RPMI8226 (cell line): ENCODE measurements around the gene HRH2.
"Not testable (repeated sequence)": the region's sequence is repeated elsewhere in the genome, so short reads cannot be mapped to it uniquely, and the experiment has no call there.

Experiments used
- DNase-seq: peaks from one replicate; pipeline ENCODE4 v3.0.0-alpha.2; 2015

Gene HRH2

GRCh38 chr5:175746851-175747250, 89.0 kb downstream of the HRH2 start:
- DNase-seq: no peak

GRCh38 chr5:175747539-175748060, 89.7 kb downstream of the HRH2 start:
- DNase-seq: no peak

GRCh38 chr5:175748650-175749049, 90.8 kb downstream of the HRH2 start:
- DNase-seq: no peak

- no peak for DNase-seq
Observed at GRCh38 chr5:175749591-175749990, 91.7 kb downstream of the HRH2 start.

- DNase-seq: no peak
Observed at GRCh38 chr5:175750511-175750931, 92.7 kb downstream of the HRH2 start.

- no peak for DNase-seq
Observed at GRCh38 chr5:175751369-175751768, 93.5 kb downstream of the HRH2 start.

- no peak for DNase-seq
Observed at GRCh38 chr5:175752826-175753535, 95.1 kb downstream of the HRH2 start.

GRCh38 chr5:175753536-175754402, 95.9 kb downstream of the HRH2 start:
- no peak for DNase-seq

- not testable (repeated sequence) for DNase-seq
Observed at GRCh38 chr5:175759991-175760390, 102.1 kb downstream of the HRH2 start.
